H9 (cell line): ENCODE measurements around the gene MLYCD. TPM values are rescaled to one million over a fixed set of nuclear protein-coding genes. Genes with fewer than 3 reads are reported as not detected.

Source experiments
- DNase-seq: peaks from one replicate; pipeline ENCODE4 v3.0.0-alpha.2; 2017
- H2AFZ ChIP-seq: one replicate; pipeline ENCODE4 v1.6.1; 2013; ENCODE audit warnings: mild to moderate bottlenecking, low read length, control low read depth, moderate library complexity
- H2AK5ac ChIP-seq: 2 replicates; pipeline ENCODE4 v1.6.1; 2013; ENCODE audit warnings: low read length, control low read depth, mixed read lengths; ENCODE audit not compliant: insufficient read length
- H2BK120ac ChIP-seq: one replicate; pipeline ENCODE4 v1.6.1; 2013; ENCODE audit warnings: low read depth, mild to moderate bottlenecking, low read length, control low read depth, inconsistent platforms; ENCODE audit not compliant: poor library complexity, severe bottlenecking
- H2BK12ac ChIP-seq: 2 replicates; pipeline ENCODE4 v1.6.1; 2013; ENCODE audit warnings: low read length, control low read depth, mixed read lengths, low read depth; ENCODE audit not compliant: insufficient read length
- H2BK15ac ChIP-seq: 2 replicates; pipeline ENCODE4 v1.6.1; 2013; ENCODE audit warnings: low read depth, low read length, control low read depth
- H2BK20ac ChIP-seq: one replicate; pipeline ENCODE4 v1.6.1; 2013; ENCODE audit warnings: low read depth, mild to moderate bottlenecking, low read length, control low read depth, inconsistent platforms; ENCODE audit not compliant: poor library complexity, severe bottlenecking
- H2BK5ac ChIP-seq: 2 replicates; pipeline ENCODE4 v1.6.1; 2013; ENCODE audit warnings: low read length, control low read depth, mixed read lengths; ENCODE audit not compliant: insufficient read length
- H3K14ac ChIP-seq: 2 replicates; pipeline ENCODE4 v1.6.1; 2013; ENCODE audit warnings: low read length, control low read depth; ENCODE audit not compliant: insufficient read depth
- H3K18ac ChIP-seq: 2 replicates; pipeline ENCODE4 v1.6.1; 2013; ENCODE audit warnings: low read depth, mild to moderate bottlenecking, mixed read lengths, low read length, control low read depth; ENCODE audit not compliant: insufficient read length
- H3K23ac ChIP-seq: 2 replicates; pipeline ENCODE4 v1.6.1; 2013; ENCODE audit warnings: low read length, control low read depth, mixed read lengths, low read depth; ENCODE audit not compliant: insufficient read length
- H3K23me2 ChIP-seq: 2 replicates; pipeline ENCODE4 v1.6.1; 2013; ENCODE audit warnings: low read depth, mild to moderate bottlenecking, mixed read lengths, low read length, control low read depth; ENCODE audit not compliant: insufficient read length, poor library complexity, severe bottlenecking
- H3K27ac ChIP-seq: 2 replicates; pipeline ENCODE4 v1.5.1; 2013; ENCODE audit warnings: low read length, control low read depth, mixed read lengths, low read depth; ENCODE audit not compliant: insufficient read length
- H3K27me3 ChIP-seq: 2 replicates; pipeline ENCODE4 v1.6.1; 2013; ENCODE audit warnings: low read length, control low read depth, inconsistent platforms; ENCODE audit not compliant: insufficient read depth
- H3K4ac ChIP-seq: 2 replicates; pipeline ENCODE4 v1.6.1; 2013; ENCODE audit warnings: low read depth, mild to moderate bottlenecking, control low read depth, inconsistent platforms, low read length, moderate library complexity
- H3K4me1 ChIP-seq: 2 replicates; pipeline ENCODE4 v1.6.1; 2013; ENCODE audit warnings: low read length, control low read depth, inconsistent platforms; ENCODE audit not compliant: insufficient read depth
- H3K4me2 ChIP-seq: 2 replicates; pipeline ENCODE4 v1.6.1; 2013; ENCODE audit warnings: low read length, control low read depth, mixed read lengths; ENCODE audit not compliant: insufficient read length, insufficient read depth
- H3K56ac ChIP-seq: 2 replicates; pipeline ENCODE4 v1.6.1; 2013; ENCODE audit warnings: low read depth, mild to moderate bottlenecking, mixed read lengths, low read length, control low read depth; ENCODE audit not compliant: insufficient read length
- H3K79me1 ChIP-seq: 2 replicates; pipeline ENCODE4 v1.6.1; 2013; ENCODE audit warnings: low read depth, mild to moderate bottlenecking, moderate library complexity, low read length, control low read depth, inconsistent platforms; ENCODE audit not compliant: insufficient read depth, poor library complexity, severe bottlenecking
- H3K79me2 ChIP-seq: 2 replicates; pipeline ENCODE4 v1.6.1; 2013; ENCODE audit warnings: low read length, control low read depth, inconsistent platforms; ENCODE audit not compliant: insufficient read depth
- H3K9ac ChIP-seq: 2 replicates; pipeline ENCODE4 v1.6.1; 2013; ENCODE audit warnings: low read length, control low read depth, mixed read lengths; ENCODE audit not compliant: insufficient read length; ENCODE audit errors: extremely low read depth
- H3K9me3 ChIP-seq: one replicate; pipeline ENCODE4 v1.6.1; 2013; ENCODE audit warnings: low read depth, low read length, inconsistent platforms; ENCODE audit not compliant: control insufficient read depth
- H3T11ph ChIP-seq: one replicate; pipeline ENCODE4 v1.6.1; 2013; ENCODE audit warnings: mild to moderate bottlenecking, low read length, control low read depth, inconsistent platforms
- H4K20me1 ChIP-seq: one replicate; pipeline ENCODE4 v1.6.1; 2013; ENCODE audit not compliant: control insufficient read depth, insufficient read length, insufficient read depth
- H4K5ac ChIP-seq: 2 replicates; pipeline ENCODE4 v1.6.1; 2013; ENCODE audit warnings: low read depth, mild to moderate bottlenecking, mixed read lengths, low read length, control low read depth; ENCODE audit not compliant: insufficient read length
- H4K8ac ChIP-seq: replicated peaks from 2 replicates; pipeline ENCODE4 v1.6.1; 2013; ENCODE audit warnings: low read length, control low read depth, mixed read lengths, low read depth; ENCODE audit not compliant: insufficient read length
- H4K91ac ChIP-seq: 2 replicates; pipeline ENCODE4 v1.6.1; 2013; ENCODE audit warnings: low read depth, mild to moderate bottlenecking, moderate library complexity, mixed read lengths, low read length, control low read depth; ENCODE audit not compliant: insufficient read length
- H3K27ac Mint-ChIP-seq, 3 experiments: 2 replicates in 2 of 3; 3 replicates in 1 of 3; pipeline ENCODE4 v1.8.0; 2020 to 2021; ENCODE audit warnings: mixed read lengths in 3 of 3, mild to moderate bottlenecking in 1 of 3, moderate library complexity in 1 of 3
- H3K27me3 Mint-ChIP-seq: 2 replicates; pipeline ENCODE4 v1.8.0; 2021; ENCODE audit warnings: low read depth, mild to moderate bottlenecking, moderate library complexity, mixed read lengths
- H3K36me3 Mint-ChIP-seq, 3 experiments: 2 replicates in 2 of 3; 3 replicates in 1 of 3; pipeline ENCODE4 v1.8.0; 2020 to 2021; ENCODE audit warnings: low read depth in 3 of 3, mixed read lengths in 3 of 3; ENCODE audit not compliant: insufficient read depth in 1 of 3
- H3K4me1 Mint-ChIP-seq, 2 experiments: 2 replicates each; pipeline ENCODE4 v1.8.0; 2020; ENCODE audit warnings: mixed read lengths in 2 of 2
- H3K4me3 Mint-ChIP-seq, 2 experiments: 2 replicates in 1 of 2; 3 replicates in 1 of 2; pipeline ENCODE4 v1.8.0; 2020 to 2021; ENCODE audit warnings: mild to moderate bottlenecking in 2 of 2, mixed read lengths in 2 of 2, moderate library complexity in 1 of 2
- H3K9me3 Mint-ChIP-seq, 2 experiments: 2 replicates in 1 of 2; 3 replicates in 1 of 2; pipeline ENCODE4 v1.8.0; 2020; ENCODE audit warnings: mild to moderate bottlenecking in 2 of 2, mixed read lengths in 2 of 2, moderate library complexity in 1 of 2
- CTCF ChIP-seq: fragments of 200-600 bp; sonication (generic); conservative IDR thresholded peaks from 3 replicates; pipeline ENCODE4 v1.8.0; 2021; ENCODE audit warnings: antibody characterized with exemption, mild to moderate bottlenecking
- WGBS: extraction: QIAGEN DNeasy Blood & Tissue Kit; methylation state at CpG from one replicate; pipeline ENCODE4 v1.1.7; 2013; ENCODE audit warnings: missing lambda C conversion rate, low lambda C conversion rate, mixed read lengths; ENCODE audit not compliant: insufficient read length; ENCODE audit errors: extremely low coverage; 5-methylcytosine and 5-hydroxymethylcytosine counted together
- total RNA-seq: library from RNA; stranded (reverse); gene quantifications from 2 replicates; pipeline ENCODE4 v1.2.1, GENCODE V29; 2021

The MLYCD gene
- total RNA-seq, 1 experiment from 2014 or later: 7.1 TPM

- Histone ChIP-seq H4K5ac (no peak overlapping the region), H3K4me2 (no peak overlapping the region), H3K23ac (no peak overlapping the region), H4K8ac (no peak overlapping the region), H2BK12ac (no peak overlapping the region), H3K4ac (no peak overlapping the region), H2BK15ac (no peak overlapping the region), H2BK20ac (no peak overlapping the region), H3K79me1 (no peaks in the 10 kb centered on the region), H4K20me1 (no peaks in the 10 kb centered on the region), H2BK120ac (no peak overlapping the region), H3K79me2 (no peaks in the 10 kb centered on the region), H3K27me3 (no peaks in the 10 kb centered on the region), H4K91ac (no peak overlapping the region), H3K14ac (no peak overlapping the region), H2AFZ (no peak overlapping the region), H3K56ac (no peak overlapping the region), H3K9me3 (no peaks in the 10 kb centered on the region), H3K23me2 (peaks cover 4% of the 10 kb centered on the region), H2AK5ac (no peak overlapping the region), H3K9ac (no peak overlapping the region), H3T11ph (no peak overlapping the region), H3K4me1 (no peaks in the 10 kb centered on the region), H3K27ac (no peak overlapping the region), H2BK5ac (no peak overlapping the region), H3K18ac (no peak overlapping the region)
- H3K27ac Mint-ChIP-seq: no peak overlapping the region; a peak in 1 of 7 replicates
- H3K4me3 Mint-ChIP-seq: no peak overlapping the region
- no peak for DNase-seq
- peaks cover 6% of the 10 kb centered on the region for H3K27me3 Mint-ChIP-seq
- H3K4me1 Mint-ChIP-seq: peaks cover 16 to 26% of the 10 kb centered on the region in 2 experiments
- H3K36me3 Mint-ChIP-seq: peaks cover 2 to 10% (median 5%) of the 10 kb centered on the region in 3 experiments; a peak in 6 of 7 replicates
- no peak for TF ChIP-seq CTCF
- no CpG with 5 or more reads among the region's 17 CpGs for WGBS
- no peaks in the 10 kb centered on the region for H3K9me3 Mint-ChIP-seq
Measured at GRCh38 chr16:83929811-83930555, 31.1 kb downstream of the MLYCD start.
